GM19468 (cell line): Measurements from ENCODE around the gene NEIL3.

ENCODE experiments used
- ATAC-seq: cut with Tn5 transposase; IDR thresholded peaks from one replicate; pipeline ENCODE4 v1.9.1; 2021; ENCODE audit warnings: mild to moderate bottlenecking, moderate library complexity, moderate number of reproducible peaks; ENCODE audit not compliant: unreplicated experiment; ENCODE audit errors: extremely low read depth

The NEIL3 gene

GRCh38 chr4:177405508-177405907, 95.8 kb downstream of the NEIL3 start:
- ATAC-seq = no peak

- no peak for ATAC-seq
Observed at GRCh38 chr4:177408023-177408422, 98.3 kb downstream of the NEIL3 start.

GRCh38 chr4:177410566-177410965, 100.9 kb downstream of the NEIL3 start:
- ATAC-seq = no peak

- ATAC-seq = no peak
Observed at GRCh38 chr4:177411996-177412395, 102.3 kb downstream of the NEIL3 start.
